ENCODE results near the gene SLC25A11.
"Not testable (repeated sequence)": the region's sequence is repeated elsewhere in the genome, so short reads cannot be mapped to it uniquely, and the experiment has no call there.

SLC25A11 gene

GRCh38 chr17:4908711-4909496 lies 30.9 kb downstream of the SLC25A11 start:
- peak; percentile 80 for TF ChIP-seq CTCF (IDR thresholded peaks at IDR 0.05; ENCODE audit: borderline replicate concordance, insufficient read depth, low read depth, low read length)
- no peak overlapping the region for H3K4me3 ChIP-seq (ENCODE audit: low read depth, low read length)

- no peak for TF ChIP-seq CTCF (IDR thresholded peaks at IDR 0.05; ENCODE audit: borderline replicate concordance, insufficient read depth, low read depth, low read length)
- H3K4me3 ChIP-seq (ENCODE audit: low read depth, low read length) = no peak overlapping the region
Observed at GRCh38 chr17:4908301-4908700, 31.5 kb downstream of the SLC25A11 start.

GRCh38 chr17:4906642-4907041 lies 33.2 kb downstream of the SLC25A11 start:
- H3K4me3 ChIP-seq (ENCODE audit: low read depth, low read length) = not testable (repeated sequence)

- H3K4me3 ChIP-seq (ENCODE audit: low read depth, low read length) = peak within 1 kb of the TSS; percentile 35
- peak; percentile 81 for TF ChIP-seq CTCF (IDR thresholded peaks at IDR 0.05; ENCODE audit: borderline replicate concordance, insufficient read depth, low read depth, low read length)
Observed at GRCh38 chr17:4903051-4903818, 36.6 kb downstream of the SLC25A11 start, which contains the start of gene CHRNE. CHRNE (minus strand) TSS chr17:4903098; CDS start chr17:4903063, 35 bp downstream.

GRCh38 chr17:4902540-4902939 lies 37.3 kb downstream of the SLC25A11 start:
- H3K4me3 ChIP-seq (ENCODE audit: low read depth, low read length) = peak overlapping the region; percentile 5
- no peak for TF ChIP-seq CTCF (IDR thresholded peaks at IDR 0.05; ENCODE audit: borderline replicate concordance, insufficient read depth, low read depth, low read length)

- peak overlapping the region; percentile 50 for H3K4me3 ChIP-seq (ENCODE audit: low read depth, low read length)
- no peak for TF ChIP-seq CTCF (IDR thresholded peaks at IDR 0.05; ENCODE audit: borderline replicate concordance, insufficient read depth, low read depth, low read length)
Observed at GRCh38 chr17:4901648-4902344, 38.0 kb downstream of the SLC25A11 start.

GRCh38 chr17:4901108-4901647 lies 38.7 kb downstream of the SLC25A11 start:
- no peak for TF ChIP-seq CTCF (IDR thresholded peaks at IDR 0.05; ENCODE audit: borderline replicate concordance, insufficient read depth, low read depth, low read length)
- peak overlapping the region; percentile 50 for H3K4me3 ChIP-seq (ENCODE audit: low read depth, low read length)

Data from GM12875 (cell line).